ENCODE results near the gene FUT1.

Gene FUT1

GRCh38 chr19:48715681-48716171 is 36.7 kb downstream of the FUT1 start:
- DNase-seq: no peak

GRCh38 chr19:48714759-48715675 is 37.4 kb downstream of the FUT1 start:
- no peak for DNase-seq

DNA sequence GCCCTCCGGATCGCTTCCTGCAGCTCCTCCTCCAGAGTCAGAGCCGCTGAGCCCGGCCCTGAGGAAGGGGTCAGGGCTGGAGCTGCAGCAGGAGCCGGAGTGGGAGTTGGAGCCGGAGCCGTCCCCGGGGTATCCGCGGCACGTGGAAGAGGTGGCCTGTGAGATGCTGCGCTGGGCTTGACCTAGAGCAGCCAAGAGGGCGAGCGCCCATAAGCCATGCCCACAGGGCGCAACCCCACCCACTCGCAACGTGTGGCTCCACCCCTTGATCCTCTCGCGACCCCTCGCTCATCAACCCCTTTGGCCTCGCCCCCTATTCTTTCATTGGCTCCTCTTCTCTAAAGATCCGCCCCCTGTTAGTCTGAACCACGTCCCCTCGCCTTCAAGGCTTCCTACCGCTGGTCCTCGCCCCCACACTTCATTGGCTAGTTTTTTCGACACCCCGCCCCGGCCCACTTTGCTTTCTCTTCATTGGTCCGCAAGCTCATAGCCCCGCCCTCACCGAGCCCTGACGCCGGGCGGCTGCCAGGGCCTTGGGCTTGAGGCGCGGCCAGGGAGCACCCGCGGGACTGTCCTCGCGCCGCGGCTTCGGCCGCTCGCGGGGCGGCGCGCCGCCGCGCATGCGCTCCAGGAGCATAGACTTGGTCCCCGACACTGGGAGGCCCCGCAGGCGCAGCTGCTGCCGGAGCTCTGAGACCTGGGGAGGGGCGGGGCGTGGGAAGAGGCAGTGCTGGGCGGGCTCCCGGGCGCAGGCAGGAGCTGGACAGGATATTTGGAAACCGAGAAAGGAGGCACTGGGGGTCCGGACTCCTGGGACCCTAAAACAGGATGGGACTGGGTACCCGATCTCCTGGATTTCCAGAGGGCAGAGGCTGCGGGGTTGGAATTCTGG is 38.3 kb downstream of the FUT1 start:
- DNase-seq: peak; percentile 100

DNA sequence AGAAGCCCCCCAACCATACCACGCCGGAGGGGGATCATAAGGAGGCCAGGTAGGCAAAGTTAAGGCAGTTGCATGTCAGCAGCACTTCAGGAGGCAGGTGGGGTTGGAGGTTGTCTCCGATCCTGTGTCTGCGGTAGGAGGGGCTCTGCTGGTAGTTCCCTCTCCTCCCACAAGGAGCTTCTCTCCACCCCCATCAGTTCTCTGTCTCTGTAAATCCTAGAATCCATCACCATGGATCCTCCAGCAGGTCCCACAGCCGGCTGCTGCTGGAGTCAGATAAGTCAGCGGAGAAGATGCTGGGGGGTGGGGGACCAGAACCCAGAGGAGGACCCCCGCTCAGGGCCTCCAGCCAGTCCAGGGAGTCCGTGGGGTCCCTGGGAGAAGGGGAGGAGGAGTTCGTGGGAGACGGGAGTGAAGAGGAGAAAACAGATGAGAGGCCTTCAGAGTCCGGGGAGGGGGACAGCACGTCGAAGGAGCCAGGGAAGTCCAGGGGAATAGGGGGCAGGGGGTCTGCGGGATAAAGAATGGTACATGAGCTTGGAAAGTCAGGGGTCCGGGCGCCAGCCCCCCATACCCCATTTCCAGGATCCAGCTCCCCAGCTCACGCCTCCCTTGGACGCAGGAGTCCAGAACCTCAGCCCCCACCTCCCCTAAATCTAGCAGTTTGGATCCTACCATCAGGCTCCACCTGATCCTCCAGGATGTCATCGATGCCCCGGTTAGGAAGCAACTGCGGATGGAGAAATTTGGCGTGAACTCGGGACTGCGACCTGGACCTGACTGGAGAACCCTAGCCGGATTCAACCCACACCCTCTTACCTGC is 39.2 kb downstream of the FUT1 start:
- no peak for DNase-seq

- DNase-seq: no peak
These were observed 41.3 kb downstream of the FUT1 start for GRCh38 chr19:48711106-48711662.

DNA sequence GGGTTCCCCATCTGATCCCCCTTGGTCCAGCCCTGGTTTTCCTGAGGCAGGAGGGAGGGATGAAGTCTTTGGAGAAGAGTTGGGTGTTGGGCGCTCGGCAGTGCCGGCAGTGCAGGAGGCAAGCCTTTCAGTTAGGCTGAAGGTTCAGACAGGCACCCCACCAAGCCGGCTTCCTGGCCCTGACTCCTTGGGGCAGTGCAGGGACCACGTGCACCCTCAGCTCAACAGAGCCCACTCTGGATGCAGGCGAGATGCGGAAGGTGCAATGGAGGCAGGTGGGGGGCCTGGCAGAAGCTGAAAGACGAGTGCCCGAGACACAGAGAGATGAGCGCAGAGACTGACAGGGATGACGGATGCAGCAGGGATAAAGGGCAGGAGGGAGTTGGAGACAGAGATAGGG is 44.0 kb downstream of the FUT1 start:
- no peak for DNase-seq

- DNase-seq: no peak
These were observed 47.0 kb downstream of the FUT1 start for GRCh38 chr19:48705431-48705830.

- no peak for DNase-seq
These were observed 49.1 kb downstream of the FUT1 start for GRCh38 chr19:48703316-48703715.

GRCh38 chr19:48702701-48703100 is 49.7 kb downstream of the FUT1 start:
- no peak for DNase-seq

DNA sequence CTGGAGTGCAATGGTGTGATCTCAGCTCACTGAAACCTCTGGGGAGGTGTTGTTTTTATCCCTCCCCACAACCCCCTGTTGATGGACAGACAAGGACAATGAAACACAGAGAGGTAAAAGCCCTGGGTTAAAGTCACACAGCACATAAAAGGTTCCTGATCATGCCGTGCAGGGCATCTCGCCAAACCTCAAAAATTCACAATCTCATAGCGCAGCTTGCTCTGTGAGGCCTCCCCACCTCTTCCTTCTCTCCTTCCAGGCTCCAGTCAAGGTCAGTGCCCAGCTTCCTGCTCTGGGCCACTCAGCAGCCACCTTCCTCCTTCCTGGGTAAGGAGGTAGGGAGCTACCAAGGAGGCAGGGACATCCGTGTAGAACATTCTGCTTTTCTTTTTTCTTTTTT is 54.4 kb downstream of the FUT1 start:
- DNase-seq: peak; percentile 79
